Neural progenitor cell (in vitro differentiated cells): Measurements from ENCODE around the gene RABEPK. TPM values are rescaled to one million over a fixed set of nuclear protein-coding genes. Genes with fewer than 3 reads are reported as not detected.
A peak's percentile ranks its signal among the peaks of the same experiment; 100 is the strongest.

Experiments used
- DNase-seq: peaks from one replicate; pipeline ENCODE4 v3.0.0-alpha.2; 2016; ENCODE audit warnings: low spot score
- H2AFZ ChIP-seq: fragments of 200-600 bp; sonication (generic); replicated peaks from 2 replicates; pipeline ENCODE4 v1.6.1; 2016; ENCODE audit warnings: antibody characterized with exemption
- H3F3A ChIP-seq: fragments of 200-600 bp; sonication (generic); 2 replicates; pipeline ENCODE4 v1.6.1; 2016; ENCODE audit warnings: antibody characterized with exemption, low read depth
- H3K27ac ChIP-seq: fragments of 200-600 bp; sonication (generic); 2 replicates; pipeline ENCODE4 v1.5.1; 2016; ENCODE audit warnings: mild to moderate bottlenecking
- H3K27me3 ChIP-seq: fragments of 200-600 bp; sonication (generic); 2 replicates; pipeline ENCODE4 v1.6.1; 2016; ENCODE audit warnings: mild to moderate bottlenecking, moderate library complexity
- H3K36me3 ChIP-seq: fragments of 200-600 bp; sonication (generic); 2 replicates; pipeline ENCODE4 v1.5.1; 2016
- H3K4me1 ChIP-seq: fragments of 200-600 bp; sonication (generic); 2 replicates; pipeline ENCODE4 v1.6.1; 2016; ENCODE audit warnings: mixed run types
- H3K4me2 ChIP-seq: fragments of 200-600 bp; sonication (generic); 2 replicates; pipeline ENCODE4 v1.6.1; 2016
- H3K4me3 ChIP-seq: fragments of 200-600 bp; sonication (generic); 2 replicates; pipeline ENCODE4 v1.5.1; 2016
- H3K79me2 ChIP-seq: fragments of 200-600 bp; sonication (generic); 2 replicates; pipeline ENCODE4 v1.6.1; 2016; ENCODE audit warnings: low read depth
- H3K9ac ChIP-seq: fragments of 200-600 bp; sonication (generic); 2 replicates; pipeline ENCODE4 v1.6.1; 2016
- H3K9me3 ChIP-seq: fragments of 200-600 bp; sonication (generic); 2 replicates; pipeline ENCODE4 v1.5.1; 2016; ENCODE audit warnings: low read depth
- H4K20me1 ChIP-seq: fragments of 200-600 bp; sonication (generic); 2 replicates; pipeline ENCODE4 v1.6.1; 2016; ENCODE audit warnings: low read depth
- H3K27ac Mint-ChIP-seq: 3 replicates; pipeline ENCODE4 v1.8.0; 2021; ENCODE audit warnings: mixed read lengths
- H3K27me3 Mint-ChIP-seq: 2 replicates; pipeline ENCODE4 v1.8.0; 2022; ENCODE audit warnings: low read depth, mild to moderate bottlenecking, inconsistent platforms, moderate library complexity, mixed read lengths; ENCODE audit not compliant: insufficient read depth
- H3K36me3 Mint-ChIP-seq: 3 replicates; pipeline ENCODE4 v1.8.0; 2021; ENCODE audit warnings: mixed read lengths
- H3K4me1 Mint-ChIP-seq: 3 replicates; pipeline ENCODE4 v1.8.0; 2021; ENCODE audit warnings: mixed read lengths
- H3K4me3 Mint-ChIP-seq: 3 replicates; pipeline ENCODE4 v1.8.0; 2021; ENCODE audit warnings: mild to moderate bottlenecking, moderate library complexity, mixed read lengths
- H3K9me3 Mint-ChIP-seq: 3 replicates; pipeline ENCODE4 v1.8.0; 2020; ENCODE audit warnings: mixed read lengths
- EZH2 ChIP-seq: fragments of 200-600 bp; sonication (generic); IDR thresholded peaks from 2 replicates; pipeline ENCODE4 v1.6.1; 2017; ENCODE audit warnings: antibody characterized with exemption, mild to moderate bottlenecking, moderate library complexity
- EZH2phosphoT487 ChIP-seq: fragments of 200-600 bp; sonication (generic); IDR thresholded peaks from 2 replicates; pipeline ENCODE4 v1.6.1; 2017; ENCODE audit warnings: antibody characterized with exemption
- total RNA-seq: library from RNA; depleted of rRNA; stranded (reverse); fragments of >200 nt; gene quantifications from 2 replicates; pipeline ENCODE4 v1.2.3, GENCODE V29; 2015; ENCODE audit warnings: low replicate concordance
- TF ChIP-seq, protein P1 (sequence below): fragments of 200-600 bp; sonication (generic); IDR thresholded peaks from 2 replicates; pipeline ENCODE4 v1.5.1; 2017; ENCODE audit warnings: antibody characterized with exemption, mild to moderate bottlenecking

Gene RABEPK
- total RNA-seq, 1 donor from 2014 or later = 7.8 TPM

DNA sequence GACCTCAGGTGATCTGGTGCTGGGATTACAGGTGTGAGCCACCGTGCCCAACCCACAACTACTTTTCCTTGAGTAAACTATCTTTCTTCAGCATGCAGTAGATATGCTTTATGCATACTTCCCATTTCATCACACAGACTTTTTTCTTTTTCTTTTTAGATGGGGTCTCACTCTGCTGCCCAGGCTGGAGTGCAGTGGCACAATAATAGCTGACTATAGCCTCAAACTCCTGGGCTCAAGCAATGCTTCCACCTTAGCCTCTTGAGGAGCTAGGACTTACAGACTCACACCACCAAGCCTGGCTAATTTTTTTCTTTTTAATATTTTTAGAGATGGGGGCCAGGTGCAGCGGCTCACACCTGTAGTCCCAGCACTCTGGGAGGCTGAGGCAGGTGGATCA, 33.6 kb upstream of the RABEPK start:
- H3K4me3 Mint-ChIP-seq = no peak overlapping the region
- Histone ChIP-seq H3K9ac (no peak overlapping the region), H3K9me3 (no peaks in the 10 kb centered on the region), H4K20me1 (peaks cover 3% of the 10 kb centered on the region), H2AFZ (no peak overlapping the region), H3K27ac (no peak overlapping the region), H3K36me3 (peaks cover 7% of the 10 kb centered on the region), H3K4me3 (no peak overlapping the region), H3K79me2 (peaks cover 63% of the 10 kb centered on the region), H3K4me1 (no peaks in the 10 kb centered on the region), H3K4me2 (no peak overlapping the region), H3F3A (no peaks in the 10 kb centered on the region), H3K27me3 (no peaks in the 10 kb centered on the region)
- DNase-seq = no peak
- TF ChIP-seq EZH2phosphoT487 (no peak), EZH2 (no peak)
- TF ChIP-seq, protein P1, sequence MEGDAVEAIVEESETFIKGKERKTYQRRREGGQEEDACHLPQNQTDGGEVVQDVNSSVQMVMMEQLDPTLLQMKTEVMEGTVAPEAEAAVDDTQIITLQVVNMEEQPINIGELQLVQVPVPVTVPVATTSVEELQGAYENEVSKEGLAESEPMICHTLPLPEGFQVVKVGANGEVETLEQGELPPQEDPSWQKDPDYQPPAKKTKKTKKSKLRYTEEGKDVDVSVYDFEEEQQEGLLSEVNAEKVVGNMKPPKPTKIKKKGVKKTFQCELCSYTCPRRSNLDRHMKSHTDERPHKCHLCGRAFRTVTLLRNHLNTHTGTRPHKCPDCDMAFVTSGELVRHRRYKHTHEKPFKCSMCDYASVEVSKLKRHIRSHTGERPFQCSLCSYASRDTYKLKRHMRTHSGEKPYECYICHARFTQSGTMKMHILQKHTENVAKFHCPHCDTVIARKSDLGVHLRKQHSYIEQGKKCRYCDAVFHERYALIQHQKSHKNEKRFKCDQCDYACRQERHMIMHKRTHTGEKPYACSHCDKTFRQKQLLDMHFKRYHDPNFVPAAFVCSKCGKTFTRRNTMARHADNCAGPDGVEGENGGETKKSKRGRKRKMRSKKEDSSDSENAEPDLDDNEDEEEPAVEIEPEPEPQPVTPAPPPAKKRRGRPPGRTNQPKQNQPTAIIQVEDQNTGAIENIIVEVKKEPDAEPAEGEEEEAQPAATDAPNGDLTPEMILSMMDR = no peak
- no peak overlapping the region for H3K27ac Mint-ChIP-seq
- no peaks in the 10 kb centered on the region for H3K27me3 Mint-ChIP-seq
- no peaks in the 10 kb centered on the region for H3K4me1 Mint-ChIP-seq
- peaks cover 12% of the 10 kb centered on the region for H3K36me3 Mint-ChIP-seq
- no peaks in the 10 kb centered on the region for H3K9me3 Mint-ChIP-seq

DNA sequence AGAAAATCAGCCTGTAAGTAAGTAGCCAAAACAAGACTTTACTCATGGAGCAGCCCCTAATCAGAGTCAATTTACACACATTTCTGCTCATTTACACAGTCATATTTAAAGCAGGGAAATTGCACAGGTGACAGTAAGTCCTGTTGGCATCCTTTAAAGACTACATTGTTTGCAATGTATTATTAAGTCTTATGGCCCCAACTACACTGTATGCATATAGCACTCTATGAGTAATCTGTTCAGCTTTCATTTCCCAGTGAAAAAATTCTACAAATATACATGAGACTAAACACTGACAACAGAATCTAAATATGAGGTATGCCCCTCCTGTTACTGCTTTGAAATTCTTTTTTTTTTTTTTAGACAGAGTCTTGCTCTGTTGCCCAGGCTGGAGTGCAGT, 30.4 kb upstream of the RABEPK start:
- no peak overlapping the region for H3K4me2 ChIP-seq
- no peak for TF ChIP-seq EZH2phosphoT487
- TF ChIP-seq, protein P1 = no peak
- no peak for TF ChIP-seq EZH2
- H3K79me2 ChIP-seq = peaks cover 68% of the 10 kb centered on the region
- H3K4me3 Mint-ChIP-seq = no peak overlapping the region
- H4K20me1 ChIP-seq = peaks cover 3% of the 10 kb centered on the region
- H3K4me3 ChIP-seq = no peak overlapping the region
- H3K4me1 Mint-ChIP-seq = no peaks in the 10 kb centered on the region
- no peaks in the 10 kb centered on the region for H3K27me3 ChIP-seq
- no peaks in the 10 kb centered on the region for H3K4me1 ChIP-seq
- no peaks in the 10 kb centered on the region for H3K9me3 ChIP-seq
- no peaks in the 10 kb centered on the region for H3F3A ChIP-seq
- no peaks in the 10 kb centered on the region for H3K9me3 Mint-ChIP-seq
- no peak for DNase-seq
- no peak overlapping the region for H3K9ac ChIP-seq
- H3K27ac Mint-ChIP-seq = no peak overlapping the region
- H3K27me3 Mint-ChIP-seq = no peaks in the 10 kb centered on the region
- no peak overlapping the region for H2AFZ ChIP-seq
- peaks cover 7% of the 10 kb centered on the region for H3K36me3 ChIP-seq
- H3K36me3 Mint-ChIP-seq = peaks cover 15% of the 10 kb centered on the region
- H3K27ac ChIP-seq = no peak overlapping the region

DNA sequence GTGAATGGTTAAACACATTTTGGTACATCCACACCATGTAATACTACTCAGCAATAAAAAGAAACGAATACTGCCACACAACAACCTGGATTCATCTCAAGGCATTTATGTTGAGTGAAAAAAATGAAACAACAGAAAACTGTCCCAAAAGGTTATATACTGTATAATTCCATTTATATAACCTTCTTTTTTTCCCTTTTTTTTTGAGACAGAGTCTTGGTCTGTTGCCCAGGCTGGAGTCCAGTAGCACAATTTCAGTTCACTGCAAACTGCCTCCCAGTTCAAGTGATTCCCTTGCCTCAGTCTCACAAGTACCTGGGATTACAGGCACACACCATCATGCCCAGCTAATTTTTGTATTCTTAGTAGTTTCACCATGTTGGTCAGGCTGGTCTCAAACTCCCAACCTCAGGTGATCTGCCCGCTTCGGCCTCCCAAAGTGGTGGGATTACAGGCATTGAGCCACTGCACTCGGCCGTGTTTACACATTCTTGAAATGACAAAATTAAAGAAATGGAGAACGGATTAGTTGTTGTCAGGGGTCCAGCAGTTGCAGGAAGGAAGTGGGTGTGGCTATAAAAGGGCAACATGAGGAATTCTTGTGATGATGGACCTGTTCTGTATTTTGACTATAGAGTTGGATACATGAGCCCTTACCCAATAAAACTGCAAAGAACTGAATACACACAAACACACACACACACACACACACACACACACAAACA, 28.1 kb upstream of the RABEPK start:
- peaks cover 9% of the 10 kb centered on the region for H3F3A ChIP-seq
- H3K4me3 Mint-ChIP-seq = no peak overlapping the region
- no peak overlapping the region for H3K4me2 ChIP-seq
- TF ChIP-seq EZH2 = no peak
- TF ChIP-seq, protein P1 = no peak
- no peak for TF ChIP-seq EZH2phosphoT487
- no peak overlapping the region for H2AFZ ChIP-seq
- peaks cover 10% of the 10 kb centered on the region for H4K20me1 ChIP-seq
- no peak overlapping the region for H3K27ac ChIP-seq
- peaks cover 17% of the 10 kb centered on the region for H3K36me3 Mint-ChIP-seq
- H3K27ac Mint-ChIP-seq = peak overlapping the region; percentile 24
- H3K4me1 Mint-ChIP-seq = peaks cover 4% of the 10 kb centered on the region
- no peaks in the 10 kb centered on the region for H3K9me3 ChIP-seq
- H3K36me3 ChIP-seq = peaks cover 7% of the 10 kb centered on the region
- H3K79me2 ChIP-seq = peaks cover 71% of the 10 kb centered on the region
- H3K9me3 Mint-ChIP-seq = no peaks in the 10 kb centered on the region
- no peak overlapping the region for H3K4me3 ChIP-seq
- H3K27me3 ChIP-seq = no peaks in the 10 kb centered on the region
- DNase-seq = no peak
- no peaks in the 10 kb centered on the region for H3K27me3 Mint-ChIP-seq
- H3K4me1 ChIP-seq = no peaks in the 10 kb centered on the region
- no peak overlapping the region for H3K9ac ChIP-seq
